Aorta (tissue), 5 donors: ENCODE data around the gene LATS2. TPM values are rescaled to one million over a fixed set of nuclear protein-coding genes. Genes with fewer than 3 reads are reported as not detected.

Source experiments
- ATAC-seq: fragments of 200-7000 bp; cut with Tn5 transposase; one replicate; pipeline ENCODE4 v1.9.1; 2022; ENCODE audit warnings: moderate library complexity; ENCODE audit not compliant: low FRiP score
- DNase-seq, 2 donors: peaks; one replicate each; pipeline ENCODE4 v3.0.0-alpha.2; 2020
- H3K27ac ChIP-seq, 2 donors: one replicate each; pipeline ENCODE4 v1.5.1; 2013; ENCODE audit warnings: low read length in 2 of 2, mild to moderate bottlenecking in 2 of 2, moderate library complexity in 2 of 2, control low read depth in 1 of 2, inconsistent platforms in 1 of 2, low read depth in 1 of 2
- H3K27me3 ChIP-seq, 2 donors: one replicate each; pipeline ENCODE4 v1.6.1; 2013; ENCODE audit warnings: control low read depth in 1 of 2, low read length in 1 of 2, mild to moderate bottlenecking in 1 of 2, moderate library complexity in 1 of 2; ENCODE audit not compliant: insufficient read depth in 2 of 2, control insufficient read depth in 1 of 2
- H3K36me3 ChIP-seq, 2 donors: one replicate each; pipeline ENCODE4 v1.6.1; 2013; ENCODE audit warnings: control low read depth in 1 of 2, low read length in 1 of 2, mild to moderate bottlenecking in 1 of 2; ENCODE audit not compliant: insufficient read depth in 2 of 2, control insufficient read depth in 1 of 2
- H3K4me1 ChIP-seq, 2 donors: one replicate each; pipeline ENCODE4 v1.6.1; 2013; ENCODE audit warnings: low read length in 2 of 2, control low read depth in 1 of 2, mild to moderate bottlenecking in 1 of 2, moderate library complexity in 1 of 2; ENCODE audit not compliant: insufficient read depth in 2 of 2, control insufficient read depth in 1 of 2
- H3K4me3 ChIP-seq, 2 donors: one replicate each; pipeline ENCODE4 v1.5.1; 2013; ENCODE audit warnings: low read length in 2 of 2, control low read depth in 1 of 2, mild to moderate bottlenecking in 1 of 2
- H3K9me3 ChIP-seq: one replicate; pipeline ENCODE4 v1.6.1; 2013; ENCODE audit warnings: mild to moderate bottlenecking, low read length; ENCODE audit not compliant: control insufficient read depth
- WGBS, 2 donors: extraction: QIAGEN DNeasy Blood & Tissue Kit; methylation state at CpG; one replicate each; pipeline ENCODE4 v1.1.7; 2013; 5-methylcytosine and 5-hydroxymethylcytosine counted together
- intact Hi-C, 2 donors: fragments of 100-400 bp; cut with DNase I; formaldehyde crosslinking; loops; one replicate each; pipeline versions ENCODE4 v1.14.2 to v1.15.0; 2022
- polyA plus RNA-seq, 2 donors: library from polyadenylated mRNA; stranded (reverse); fragments of 200-250 nt; gene quantifications; one replicate each; pipeline ENCODE4 v1.2.3, GENCODE V29; 2013
- total RNA-seq, 2 donors: library from RNA; stranded (reverse); fragmentation: NEBNext Ultra II Directional; extraction: Animal tissue kit (Norgen Biotek cat#: 25700); gene quantifications; one replicate each; pipeline ENCODE4 v1.2.1, GENCODE V29; 2021
- donor health status: healthy with polysubstance abuse.
- donor health status: Bipolar disorder and iron deficiency.
- donor health status: DM: no; HTN: no; CAD: no.
- donor health status: DM: no; HTN: no; CAD: no.
- donor health status: DM: yes; HTN: yes; CAD: no.

The LATS2 gene
- total and polyA plus RNA-seq, 4 donors, result 9.5 to 64.6 (median 32.2) TPM

GRCh38 chr13:20998649-20999415 is 62.6 kb downstream of the LATS2 start:
- intact Hi-C loops, result loop anchor here in 1 of 2 donors (5.0 to 10.0 kb wide), 2 partner anchors 46 to 63 kb away; partner anchors contain the start of gene LATS2

GRCh38 chr13:20997301-20998161 is 63.9 kb downstream of the LATS2 start:
- Histone ChIP-seq H3K36me3 (no peaks in the 10 kb centered on the region), H3K4me1 (no peaks in the 10 kb centered on the region), H3K27me3 (no peaks in the 10 kb centered on the region), H3K27ac (peak overlapping the region in 1 of 2 donors; percentile 71), H3K4me3 (no peak overlapping the region), H3K9me3 (no peaks in the 10 kb centered on the region)
- ATAC-seq (peak; percentile 30), DNase-seq (peak in 1 of 2 donors; percentile 71)
- WGBS, 2 donors, result 24 to 28% methylated on average over 14 of the region's 14 CpGs
- intact Hi-C loops, result loop anchor here in 1 of 2 donors (5.0 to 10.0 kb wide), 2 partner anchors 47 to 65 kb away; partner anchors contain the start of gene LATS2

More at GRCh38 chr13:20998649-20999415, 62.6 kb downstream of the LATS2 start:
- H3K36me3 ChIP-seq, result no peaks in the 10 kb centered on the region
- H3K4me3 ChIP-seq, result no peak overlapping the region
- DNase-seq, result no peak
- no peaks in the 10 kb centered on the region for H3K4me1 ChIP-seq
- 95 to 96% methylated on average over 60 of the region's 60 CpGs for WGBS, 2 donors
- no peaks in the 10 kb centered on the region for H3K9me3 ChIP-seq
- no peaks in the 10 kb centered on the region for H3K27me3 ChIP-seq
- H3K27ac ChIP-seq, result no peak overlapping the region
- ATAC-seq, result peak; percentile 34

GRCh38 chr13:20995245-20995838 is 66.0 kb downstream of the LATS2 start:
- intact Hi-C loops, result loop anchor here in 1 of 2 donors (5.0 to 10.0 kb wide), 2 partner anchors 49 to 67 kb away; partner anchors contain the start of gene LATS2
- Histone ChIP-seq H3K4me3 (no peak overlapping the region), H3K27ac (no peak overlapping the region), H3K27me3 (no peaks in the 10 kb centered on the region), H3K36me3 (peaks cover 0 to 6% of the 10 kb centered on the region in 2 donors), H3K9me3 (no peaks in the 10 kb centered on the region), H3K4me1 (no peaks in the 10 kb centered on the region)
- ATAC-seq, result no peak
- WGBS, 2 donors, result 67 to 69% methylated on average over 4 of the region's 4 CpGs
- no peak for DNase-seq

- Histone ChIP-seq H3K27me3 (no peaks in the 10 kb centered on the region), H3K27ac (no peak overlapping the region), H3K36me3 (peaks cover 0 to 8% of the 10 kb centered on the region in 2 donors), H3K4me1 (no peaks in the 10 kb centered on the region), H3K9me3 (no peaks in the 10 kb centered on the region), H3K4me3 (no peak overlapping the region)
- intact Hi-C loops, result loop anchor here in 1 of 2 donors (10.0 kb wide), 1 partner anchor 50 kb away; no protein-coding TSS in a partner anchor
- DNase-seq (no peak), ATAC-seq (no peak)
- WGBS, 2 donors, result 94 to 96% methylated on average over 7 of the region's 7 CpGs
These were observed 67.0 kb downstream of the LATS2 start for GRCh38 chr13:20994441-20994821.

- DNase-seq (no peak), ATAC-seq (no peak)
- intact Hi-C loops, result loop anchor here in 1 of 2 donors (10.0 kb wide), 1 partner anchor 51 kb away; no protein-coding TSS in a partner anchor
- no peaks in the 10 kb centered on the region for H3K27me3 ChIP-seq
- no peaks in the 10 kb centered on the region for H3K4me1 ChIP-seq
- H3K27ac ChIP-seq, result no peak overlapping the region
- no peak overlapping the region for H3K4me3 ChIP-seq
- 91 to 94% methylated on average over 13 of the region's 13 CpGs for WGBS, 2 donors
- H3K9me3 ChIP-seq, result no peaks in the 10 kb centered on the region
- peaks cover 0 to 8% of the 10 kb centered on the region in 2 donors for H3K36me3 ChIP-seq
These were observed 67.5 kb downstream of the LATS2 start for GRCh38 chr13:20993661-20994440.

GRCh38 chr13:20993211-20993610 is 68.2 kb downstream of the LATS2 start:
- H3K27ac ChIP-seq, result no peak overlapping the region
- H3K4me1 ChIP-seq, result no peaks in the 10 kb centered on the region
- DNase-seq, result no peak
- peaks cover 0 to 12% of the 10 kb centered on the region in 2 donors for H3K36me3 ChIP-seq
- ATAC-seq, result no peak
- H3K4me3 ChIP-seq, result no peak overlapping the region
- no peaks in the 10 kb centered on the region for H3K27me3 ChIP-seq
- 88 to 89% methylated on average over 4 of the region's 4 CpGs for WGBS, 2 donors
- intact Hi-C loops, result loop anchor here in 1 of 2 donors (10.0 kb wide), 1 partner anchor 52 kb away; no protein-coding TSS in a partner anchor
- H3K9me3 ChIP-seq, result no peaks in the 10 kb centered on the region

- Histone ChIP-seq H3K9me3 (no peaks in the 10 kb centered on the region), H3K4me1 (no peaks in the 10 kb centered on the region), H3K36me3 (peaks cover 5 to 14% of the 10 kb centered on the region in 2 donors), H3K4me3 (no peak overlapping the region), H3K27me3 (no peaks in the 10 kb centered on the region), H3K27ac (no peak overlapping the region)
- WGBS, 2 donors, result 89 to 92% methylated on average over 16 to 17 of the region's 17 CpGs
- DNase-seq (no peak), ATAC-seq (no peak)
- intact Hi-C loops, result loop anchor here in 1 of 2 donors (10.0 kb wide), 1 partner anchor 53 kb away; no protein-coding TSS in a partner anchor
These were observed 69.5 kb downstream of the LATS2 start for GRCh38 chr13:20991741-20992520.
